Upper lobe of left lung (tissue), 4 donors: Measurements from ENCODE around the gene UST.

Experiments used
- CTCF ChIP-seq, 6 experiments: fragments of 450-650 bp in 4 of 6; fragments of 200-600 bp in 2 of 6; sonication (generic) in 2 of 6; IDR thresholded peaks; one replicate each; pipeline ENCODE4 v1.5.1; 2016 to 2019; ENCODE audit warnings: antibody characterized with exemption in 6 of 6
- EP300 ChIP-seq, 4 donors: sonication (generic); formaldehyde crosslinking; IDR thresholded peaks; one replicate each; pipeline ENCODE4 v1.5.1; 2017; ENCODE audit warnings: antibody characterized with exemption in 4 of 4, control low read depth in 2 of 4
- POLR2A ChIP-seq, 4 donors: fragments of 450-650 bp; IDR thresholded peaks; one replicate each; pipeline ENCODE4 v1.5.1; 2016 to 2017; ENCODE audit warnings: antibody characterized with exemption in 4 of 4, mild to moderate bottlenecking in 2 of 4
- POLR2AphosphoS5 ChIP-seq, 2 donors: sonication (generic); formaldehyde crosslinking; IDR thresholded peaks; one replicate each; pipeline ENCODE4 v1.5.1; 2017; ENCODE audit warnings: antibody characterized with exemption in 2 of 2

- TF ChIP-seq CTCF (IDR thresholded peaks at IDR 0.05): no peak
- TF ChIP-seq POLR2A (IDR thresholded peaks at IDR 0.05): no peak
- no peak for TF ChIP-seq POLR2AphosphoS5 (IDR thresholded peaks at IDR 0.05)
- no peak for TF ChIP-seq EP300 (IDR thresholded peaks at IDR 0.05)
Measured at GRCh38 chr6:148932731-148933130, 185.9 kb downstream of the UST start.
